Measurements from ENCODE around the gene ICOSLG.

DNA sequence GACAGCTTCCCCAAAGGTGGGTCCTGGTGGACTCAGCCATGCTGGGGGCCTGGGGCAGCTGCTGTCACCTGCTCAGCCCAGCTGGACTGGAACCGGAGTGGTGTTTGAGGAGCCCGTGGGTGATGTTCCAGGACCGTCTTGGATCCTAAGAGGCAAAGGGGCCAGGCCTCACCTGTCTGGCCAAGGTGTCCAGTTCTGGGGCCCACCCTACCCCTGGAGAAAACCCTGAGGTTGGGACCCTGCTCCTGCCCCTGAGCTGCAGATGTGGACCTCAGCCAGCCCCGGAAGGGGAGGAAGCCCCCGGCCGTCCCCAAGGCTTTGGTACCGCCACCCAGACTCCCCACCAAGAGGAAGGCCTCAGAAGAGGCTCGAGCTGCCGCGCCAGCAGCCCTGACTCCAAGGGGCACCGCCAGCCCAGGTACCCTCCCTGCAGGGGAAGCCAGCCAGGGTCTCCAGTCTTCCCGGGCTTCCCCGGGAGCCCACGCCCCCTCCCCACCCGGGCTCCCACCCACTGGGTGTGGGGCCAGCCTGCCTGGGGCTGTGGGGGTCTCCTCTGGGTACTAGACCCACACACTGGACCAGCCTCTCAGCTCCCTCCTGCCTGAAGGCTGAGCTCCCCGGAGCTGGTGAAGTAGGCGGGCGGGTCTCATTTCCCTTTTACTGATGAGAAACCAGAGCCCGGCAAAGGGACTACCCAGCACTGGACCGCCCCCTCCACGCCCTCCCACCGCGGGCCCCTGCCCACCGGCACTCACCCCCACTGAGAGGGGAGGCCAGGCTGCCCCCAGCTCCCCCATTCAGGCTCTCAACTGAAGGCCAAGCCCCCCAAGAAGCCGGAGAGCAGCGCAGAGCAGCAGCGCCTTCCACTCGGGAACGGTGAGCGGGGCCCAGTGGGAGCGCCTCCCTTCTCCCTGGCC lies 46.2 kb upstream of the ICOSLG start:
- TF ChIP-seq CTCF (IDR thresholded peaks at IDR 0.05) (no peak), POLR2A (IDR thresholded peaks at IDR 0.05) (no peak), POLR2AphosphoS5 (IDR thresholded peaks at IDR 0.05) (no peak)

Measured in upper lobe of left lung (tissue), 4 donors.